Sigmoid colon (tissue), 4 donors: Measurements from ENCODE around the gene ELF1.

Experiments
- CTCF ChIP-seq, 4 experiments: fragments of 450-650 bp in 3 of 4; fragments of 200-600 bp in 1 of 4; IDR thresholded peaks; one replicate each; pipeline ENCODE4 v1.5.1; 2016 to 2019; ENCODE audit warnings: antibody characterized with exemption in 4 of 4, mild to moderate bottlenecking in 3 of 4, moderate library complexity in 2 of 4
- POLR2AphosphoS5 ChIP-seq, 4 donors: sonication (generic); formaldehyde crosslinking; IDR thresholded peaks; one replicate each; pipeline ENCODE4 v1.6.1; 2017; ENCODE audit warnings: antibody characterized with exemption in 4 of 4

DNA sequence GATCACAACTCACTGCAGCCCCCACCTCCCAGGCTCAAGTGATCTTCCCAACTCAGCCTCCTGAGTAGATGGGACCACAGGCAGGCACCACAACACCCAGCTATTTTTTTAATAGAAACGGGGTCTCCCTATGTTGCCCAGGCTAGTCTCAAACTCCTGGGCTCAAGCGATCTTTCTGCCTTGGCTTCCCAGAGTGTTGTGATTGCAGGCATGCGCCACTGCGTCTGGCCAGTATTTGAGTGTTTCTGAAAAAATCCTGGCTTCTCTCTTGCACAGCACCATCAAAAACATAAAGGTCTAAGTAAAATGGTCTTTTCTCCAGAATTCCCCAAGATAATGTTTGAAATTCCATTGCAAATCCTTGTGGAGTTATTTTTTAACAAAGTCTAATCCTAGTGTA is 47.8 kb downstream of the ELF1 start:
- TF ChIP-seq CTCF (IDR thresholded peaks at IDR 0.05) (no peak), POLR2AphosphoS5 (IDR thresholded peaks at IDR 0.05) (no peak)
